Neural cell (in vitro differentiated cells): ENCODE results near the gene TNFSF9. TPM values are rescaled to one million over a fixed set of nuclear protein-coding genes. Genes with fewer than 3 reads are reported as not detected.
A peak's percentile ranks its signal among the peaks of the same experiment; 100 is the strongest.

Source experiments
- H2AFZ ChIP-seq: fragments of 200-600, 300-800 bp; sonication (generic), shearing (Covaris generic); 2 replicates; pipeline ENCODE4 v1.6.0; 2014; ENCODE audit warnings: low read depth, mild to moderate bottlenecking, antibody characterized with exemption, low read length, moderate library complexity
- H3F3A ChIP-seq: fragments of 200-600 bp; shearing (Covaris generic); 2 replicates; pipeline ENCODE4 v1.6.1; 2016; ENCODE audit warnings: mild to moderate bottlenecking, moderate library complexity, mixed read lengths, antibody characterized with exemption, low read length; ENCODE audit not compliant: insufficient read depth, poor library complexity, severe bottlenecking
- H3K27ac ChIP-seq: fragments of 200-600, 300-800 bp; sonication (generic), shearing (Covaris generic); 2 replicates; pipeline ENCODE4 v1.5.1; 2014; ENCODE audit warnings: mild to moderate bottlenecking, low read length, moderate library complexity
- H3K27me3 ChIP-seq: fragments of 300-800, 200-600 bp; sonication (generic), shearing (Covaris generic); 2 replicates; pipeline ENCODE4 v1.6.0; 2014; ENCODE audit warnings: mild to moderate bottlenecking, low read depth, low read length, moderate library complexity; ENCODE audit not compliant: insufficient read depth
- H3K36me3 ChIP-seq: fragments of 300-800, 200-600 bp; sonication (generic), shearing (Covaris generic); 2 replicates; pipeline ENCODE4 v1.5.1; 2014; ENCODE audit warnings: mild to moderate bottlenecking, antibody characterized with exemption, low read length, moderate library complexity; ENCODE audit not compliant: insufficient read depth
- H3K4me2 ChIP-seq: fragments of 300-800, 200-600 bp; sonication (generic), shearing (Covaris generic); 2 replicates; pipeline ENCODE4 v1.6.0; 2014; ENCODE audit warnings: mild to moderate bottlenecking, low read length
- H3K4me3 ChIP-seq: fragments of 300-800, 200-600 bp; sonication (generic), shearing (Covaris generic); 2 replicates; pipeline ENCODE4 v1.5.1; 2014; ENCODE audit warnings: mild to moderate bottlenecking, low read length, moderate library complexity
- H3K79me2 ChIP-seq: fragments of 200-600 bp; shearing (Covaris generic); replicated peaks from 2 replicates; pipeline ENCODE4 v1.6.0; 2014; ENCODE audit warnings: mild to moderate bottlenecking, low read length, moderate library complexity; ENCODE audit not compliant: insufficient read depth
- H3K9ac ChIP-seq: fragments of 300-800, 200-600 bp; sonication (generic), shearing (Covaris generic); 2 replicates; pipeline ENCODE4 v1.6.1; 2016; ENCODE audit warnings: mild to moderate bottlenecking, low read length, mixed read lengths
- H3K9me2 ChIP-seq: fragments of 200-600 bp; shearing (Covaris generic); 2 replicates; pipeline ENCODE4 v1.6.1; 2016; ENCODE audit warnings: mild to moderate bottlenecking, low read length, mixed read lengths; ENCODE audit not compliant: insufficient read depth
- H3K9me3 ChIP-seq: fragments of 200-600, 300-800 bp; sonication (generic), shearing (Covaris generic); 2 replicates; pipeline ENCODE4 v1.6.1; 2016; ENCODE audit warnings: mild to moderate bottlenecking, mixed run types, low read length, moderate library complexity, mixed read lengths
- H4K20me1 ChIP-seq: fragments of 200-600 bp; shearing (Covaris generic); 2 replicates; pipeline ENCODE4 v1.6.1; 2016; ENCODE audit warnings: mild to moderate bottlenecking, mixed run types; ENCODE audit not compliant: insufficient read depth
- CTCF ChIP-seq: fragments of 450-650 bp; IDR thresholded peaks from 2 replicates; pipeline ENCODE4 v1.5.1; 2014; ENCODE audit warnings: antibody characterized with exemption, mild to moderate bottlenecking, moderate library complexity; ENCODE audit not compliant: poor library complexity, severe bottlenecking
- EP300 ChIP-seq: fragments of 450-650 bp; conservative IDR thresholded peaks from 2 replicates; pipeline ENCODE4 v1.6.1; 2014; ENCODE audit warnings: antibody characterized with exemption, mild to moderate bottlenecking, moderate library complexity; ENCODE audit not compliant: poor library complexity, severe bottlenecking
- EZH2 ChIP-seq: fragments of 200-600, 300-800 bp; shearing (Covaris generic), sonication (generic); IDR thresholded peaks from 2 replicates; pipeline ENCODE4 v1.6.1; 2014; ENCODE audit warnings: antibody characterized with exemption, low read length, borderline replicate concordance, mild to moderate bottlenecking; ENCODE audit not compliant: insufficient read depth, poor library complexity, severe bottlenecking
- MXI1 ChIP-seq: fragments of 450-650 bp; conservative IDR thresholded peaks from 2 replicates; pipeline ENCODE4 v1.6.1; 2014; ENCODE audit warnings: antibody characterized with exemption, mild to moderate bottlenecking; ENCODE audit not compliant: poor library complexity, severe bottlenecking
- POLR2AphosphoS5 ChIP-seq: IDR thresholded peaks from 2 replicates; pipeline ENCODE4 v1.6.1; 2012
- REST ChIP-seq: IDR thresholded peaks from 2 replicates; pipeline ENCODE4 v1.6.1; 2012; ENCODE audit warnings: borderline replicate concordance
- SMC3 ChIP-seq: fragments of 450-650 bp; conservative IDR thresholded peaks from 2 replicates; pipeline ENCODE4 v1.6.1; 2014; ENCODE audit warnings: antibody characterized with exemption, mild to moderate bottlenecking, moderate library complexity; ENCODE audit not compliant: poor library complexity
- TAF1 ChIP-seq: IDR thresholded peaks from 2 replicates; pipeline ENCODE4 v1.6.1; 2012; ENCODE audit warnings: low read depth
- polyA plus RNA-seq: library from polyadenylated mRNA; depleted of rRNA; stranded (reverse); fragments of >200 nt; gene quantifications from 2 replicates; pipeline ENCODE4 v1.2.3, GENCODE V29; 2014

The TNFSF9 gene
- polyA plus RNA-seq, 1 donor from 2014 or later = 1.3 TPM

GRCh38 chr19:6514926-6515544, 15.8 kb upstream of the TNFSF9 start:
- Histone ChIP-seq H3K9ac (no peak overlapping the region), H3K36me3 (no peaks in the 10 kb centered on the region), H3K27ac (no peak overlapping the region), H3K27me3 (peaks cover 5% of the 10 kb centered on the region), H3F3A (no peaks in the 10 kb centered on the region), H3K9me2 (no peaks in the 10 kb centered on the region), H3K4me3 (no peak overlapping the region), H3K79me2 (no peaks in the 10 kb centered on the region), H3K4me2 (no peak overlapping the region), H4K20me1 (no peaks in the 10 kb centered on the region), H3K9me3 (no peaks in the 10 kb centered on the region), H2AFZ (no peak overlapping the region)
- TF ChIP-seq TAF1 (no peak), MXI1 (no peak), SMC3 (no peak), POLR2AphosphoS5 (no peak), EZH2 (no peak), EP300 (no peak), CTCF (no peak), REST (no peak)

- Histone ChIP-seq H3K27ac (no peak overlapping the region), H3K79me2 (no peaks in the 10 kb centered on the region), H3K4me3 (peak overlapping the region; percentile 63), H3K9ac (peak overlapping the region; percentile 34), H2AFZ (peak overlapping the region; percentile 65), H3F3A (no peaks in the 10 kb centered on the region), H3K9me3 (no peaks in the 10 kb centered on the region), H3K36me3 (no peaks in the 10 kb centered on the region), H3K4me2 (no peak overlapping the region), H3K27me3 (peaks cover 5% of the 10 kb centered on the region), H3K9me2 (no peaks in the 10 kb centered on the region), H4K20me1 (no peaks in the 10 kb centered on the region)
- no peak for TF ChIP-seq MXI1
- TF ChIP-seq CTCF = no peak
- no peak for TF ChIP-seq POLR2AphosphoS5
- no peak for TF ChIP-seq REST
Observed at GRCh38 chr19:6516018-6516658, 14.7 kb upstream of the TNFSF9 start.
